ENCODE results near the gene PTPRR.

- TF ChIP-seq, protein P1, sequence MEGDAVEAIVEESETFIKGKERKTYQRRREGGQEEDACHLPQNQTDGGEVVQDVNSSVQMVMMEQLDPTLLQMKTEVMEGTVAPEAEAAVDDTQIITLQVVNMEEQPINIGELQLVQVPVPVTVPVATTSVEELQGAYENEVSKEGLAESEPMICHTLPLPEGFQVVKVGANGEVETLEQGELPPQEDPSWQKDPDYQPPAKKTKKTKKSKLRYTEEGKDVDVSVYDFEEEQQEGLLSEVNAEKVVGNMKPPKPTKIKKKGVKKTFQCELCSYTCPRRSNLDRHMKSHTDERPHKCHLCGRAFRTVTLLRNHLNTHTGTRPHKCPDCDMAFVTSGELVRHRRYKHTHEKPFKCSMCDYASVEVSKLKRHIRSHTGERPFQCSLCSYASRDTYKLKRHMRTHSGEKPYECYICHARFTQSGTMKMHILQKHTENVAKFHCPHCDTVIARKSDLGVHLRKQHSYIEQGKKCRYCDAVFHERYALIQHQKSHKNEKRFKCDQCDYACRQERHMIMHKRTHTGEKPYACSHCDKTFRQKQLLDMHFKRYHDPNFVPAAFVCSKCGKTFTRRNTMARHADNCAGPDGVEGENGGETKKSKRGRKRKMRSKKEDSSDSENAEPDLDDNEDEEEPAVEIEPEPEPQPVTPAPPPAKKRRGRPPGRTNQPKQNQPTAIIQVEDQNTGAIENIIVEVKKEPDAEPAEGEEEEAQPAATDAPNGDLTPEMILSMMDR (IDR thresholded peaks at IDR 0.05; ENCODE audit: insufficient read depth, low read length, poor library complexity, severe bottlenecking) = no peak
- no peak for TF ChIP-seq EZH2phosphoT487 (conservative IDR thresholded peaks at IDR 0.05; ENCODE audit: low read length)
These were observed 79.7 kb downstream of the PTPRR start for GRCh38 chr12:70840656-70841350.

Data from SU-DHL-6 (cell line).